Lung (tissue), 12 donors: Measurements from ENCODE around the gene MFAP2. TPM values are rescaled to one million over a fixed set of nuclear protein-coding genes. Genes with fewer than 3 reads are reported as not detected.
"Not testable (repeated sequence)": the region's sequence is repeated elsewhere in the genome, so short reads cannot be mapped to it uniquely, and the experiment has no call there.

Experiments
- ATAC-seq: fragments of 200-7000 bp; cut with Tn5 transposase; one replicate; pipeline ENCODE4 v1.9.1; 2020; ENCODE audit warnings: moderate number of reproducible peaks; ENCODE audit not compliant: insufficient read depth, low FRiP score
- DNase-seq, 3 donors: peaks; one replicate each; pipeline ENCODE4 v3.0.0-alpha.2; 2013 to 2017
- H3K27ac ChIP-seq, 2 donors: one replicate each; pipeline ENCODE4 v1.5.1; 2013; ENCODE audit warnings: mild to moderate bottlenecking in 2 of 2, moderate library complexity in 2 of 2, control low read depth in 1 of 2, inconsistent platforms in 1 of 2, low read depth in 1 of 2, low read length in 1 of 2
- H3K27me3 ChIP-seq, 3 donors: one replicate each; pipeline ENCODE4 v1.5.1; 2013; ENCODE audit warnings: low read length in 2 of 3; ENCODE audit not compliant: control insufficient read depth in 3 of 3, insufficient read depth in 3 of 3
- H3K36me3 ChIP-seq, 4 donors: one replicate each; pipeline ENCODE4 v1.5.1; 2013; ENCODE audit warnings: low read length in 4 of 4, mild to moderate bottlenecking in 1 of 4, moderate library complexity in 1 of 4; ENCODE audit not compliant: control insufficient read depth in 4 of 4, insufficient read depth in 4 of 4
- H3K4me1 ChIP-seq, 5 donors: one replicate each; pipeline ENCODE4 v1.5.1; 2013; ENCODE audit warnings: low read length in 5 of 5, mild to moderate bottlenecking in 2 of 5, moderate library complexity in 1 of 5; ENCODE audit not compliant: control insufficient read depth in 5 of 5, insufficient read depth in 5 of 5
- H3K4me3 ChIP-seq: one replicate; pipeline ENCODE4 v1.5.1; 2013; ENCODE audit warnings: mild to moderate bottlenecking, control low read depth, moderate library complexity
- H3K9ac ChIP-seq, 2 donors: one replicate each; pipeline ENCODE4 v1.5.1; 2013; ENCODE audit warnings: low read length in 2 of 2, control low read depth in 1 of 2; ENCODE audit not compliant: insufficient read depth in 1 of 2
- H3K9me3 ChIP-seq, 4 donors: one replicate each; pipeline ENCODE4 v1.5.1; 2013; ENCODE audit warnings: low read length in 3 of 4, mild to moderate bottlenecking in 1 of 4, moderate library complexity in 1 of 4; ENCODE audit not compliant: control insufficient read depth in 4 of 4, insufficient read depth in 3 of 4
- CTCF ChIP-seq: IDR thresholded peaks from 2 replicates; pipeline ENCODE4 v1.5.1; 2012; ENCODE audit warnings: mild to moderate bottlenecking; ENCODE audit errors: control extremely low read depth, extremely low read depth
- WGBS, 2 donors: extraction: QIAGEN DNeasy Blood & Tissue Kit; methylation state at CpG; one replicate each; pipeline ENCODE4 v1.1.7; 2013; 5-methylcytosine and 5-hydroxymethylcytosine counted together
- polyA plus RNA-seq, 2 donors: library from polyadenylated mRNA; stranded (reverse); fragments of 200-250 nt; gene quantifications; one replicate each; pipeline ENCODE4 v1.2.1, GENCODE V29; 2013
- total RNA-seq, 2 donors: library from RNA; depleted of rRNA in 1 of 2; stranded (reverse); fragments of >200 nt in 1 of 2; gene quantifications; one replicate each; pipeline ENCODE4 v1.2.1, GENCODE V29; 2014 to 2021
- donor health status: control.
- donor health status: control.
- donor health status: Bipolar disorder and iron deficiency.
- donor health status: healthy.
- donor health status: DM: yes; HTN: yes; CAD: no.

Gene MFAP2
- total and polyA plus RNA-seq, 4 donors = 7.4 to 28.5 (median 12.5) TPM

GRCh38 chr1:16956775-16957174 lies 23.6 kb downstream of the MFAP2 start:
- no peak overlapping the region for H3K9ac ChIP-seq
- no peak overlapping the region for H3K27ac ChIP-seq
- DNase-seq (no peak), ATAC-seq (no peak)
- peaks cover 0 to 14% (median 0%) of the 10 kb centered on the region in 5 donors for H3K4me1 ChIP-seq
- H3K36me3 ChIP-seq = peaks cover 0 to 13% (median 1%) of the 10 kb centered on the region in 4 donors
- H3K9me3 ChIP-seq = no peaks in the 10 kb centered on the region
- H3K4me3 ChIP-seq = no peak overlapping the region
- H3K27me3 ChIP-seq = no peaks in the 10 kb centered on the region
- 90 to 94% methylated on average over 8 of the region's 8 CpGs for WGBS, 2 donors
- TF ChIP-seq CTCF = no peak

DNA sequence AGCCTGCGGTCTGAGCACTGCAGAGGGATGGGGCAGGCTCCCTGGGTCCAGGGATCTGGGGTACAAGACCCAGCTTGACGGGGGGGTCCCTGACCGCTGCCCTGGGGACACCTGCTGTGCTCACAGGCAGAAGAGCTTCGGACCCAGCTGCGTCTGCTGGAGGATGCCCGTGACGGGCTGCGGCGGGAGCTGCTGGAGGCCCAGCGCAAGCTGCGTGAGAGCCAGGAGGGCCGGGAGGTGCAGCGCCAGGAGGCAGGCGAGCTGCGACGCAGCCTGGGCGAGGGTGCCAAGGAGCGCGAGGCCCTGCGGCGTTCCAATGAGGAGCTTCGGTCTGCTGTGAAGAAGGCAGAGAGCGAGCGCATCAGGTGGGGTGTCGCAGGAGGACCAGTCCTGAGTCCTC lies 25.2 kb downstream of the MFAP2 start:
- no peak overlapping the region for H3K27ac ChIP-seq
- H3K9ac ChIP-seq = no peak overlapping the region
- no peaks in the 10 kb centered on the region for H3K27me3 ChIP-seq
- 96% methylated on average over 25 of the region's 25 CpGs for WGBS, 2 donors
- no peak for ATAC-seq
- H3K9me3 ChIP-seq = no peaks in the 10 kb centered on the region
- H3K4me1 ChIP-seq = peaks cover 0 to under 1% (median 0%) of the 10 kb centered on the region in 5 donors
- no peak overlapping the region for H3K4me3 ChIP-seq
- no peak for TF ChIP-seq CTCF
- H3K36me3 ChIP-seq = peaks cover 0 to 13% (median 1%) of the 10 kb centered on the region in 4 donors
- no peak for DNase-seq

GRCh38 chr1:16954579-16954978 lies 25.8 kb downstream of the MFAP2 start:
- TF ChIP-seq CTCF = no peak
- Histone ChIP-seq H3K9me3 (no peaks in the 10 kb centered on the region), H3K27ac (no peak overlapping the region), H3K4me3 (no peak overlapping the region), H3K27me3 (no peaks in the 10 kb centered on the region), H3K9ac (no peak overlapping the region), H3K4me1 (no peaks in the 10 kb centered on the region), H3K36me3 (peaks cover 0 to 13% (median 1%) of the 10 kb centered on the region in 4 donors)
- 95 to 97% methylated on average over 18 of the region's 18 CpGs for WGBS, 2 donors
- no peak for DNase-seq
- no peak for ATAC-seq

- H3K4me3 ChIP-seq, DNase-seq, H3K9ac ChIP-seq, H3K27me3 ChIP-seq, H3K27ac ChIP-seq, H3K4me1 ChIP-seq, H3K9me3 ChIP-seq, ATAC-seq: not testable (repeated sequence)
- H3K36me3 ChIP-seq = peaks cover 0 to 19% (median 1%) of the 10 kb centered on the region in 4 donors
- 96 to 98% methylated on average over 4 of the region's 4 CpGs for WGBS, 2 donors
Observed at GRCh38 chr1:16952376-16952775, 28.0 kb downstream of the MFAP2 start.

DNA sequence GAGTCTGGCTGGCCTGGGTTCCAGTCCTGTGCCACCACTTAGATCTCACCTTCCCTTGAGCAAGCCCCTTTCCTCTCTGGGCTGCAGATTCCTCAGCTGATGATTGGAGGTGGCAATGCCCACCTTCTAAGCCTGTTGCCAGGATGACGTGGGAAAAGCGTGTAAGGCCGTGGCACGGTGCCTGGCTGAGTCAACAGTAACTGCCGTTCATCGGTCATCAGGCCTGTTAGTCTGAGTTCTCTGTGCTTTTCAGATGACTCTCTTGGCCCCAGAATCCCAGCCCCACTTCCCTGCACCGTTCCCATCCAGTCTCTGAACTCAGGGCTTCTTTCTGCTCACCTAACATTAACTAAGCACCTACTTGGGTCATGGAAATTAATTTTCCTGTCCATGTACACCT lies 31.4 kb downstream of the MFAP2 start:
- 73 to 89% methylated on average over 7 of the region's 7 CpGs for WGBS, 2 donors
- not testable (repeated sequence) for H3K4me3 ChIP-seq, H3K27me3 ChIP-seq, H3K9ac ChIP-seq, ATAC-seq, DNase-seq, H3K9me3 ChIP-seq, H3K4me1 ChIP-seq, H3K27ac ChIP-seq
- H3K36me3 ChIP-seq = peaks cover 0 to 14% (median 0%) of the 10 kb centered on the region in 4 donors

- not testable (repeated sequence) for ATAC-seq, H3K4me1 ChIP-seq, H3K27me3 ChIP-seq, H3K4me3 ChIP-seq, H3K27ac ChIP-seq, DNase-seq, H3K9me3 ChIP-seq, H3K9ac ChIP-seq
- peaks cover 0 to 15% (median 0%) of the 10 kb centered on the region in 4 donors for H3K36me3 ChIP-seq
- 90 to 91% methylated on average over 26 of the region's 26 CpGs for WGBS, 2 donors
Observed at GRCh38 chr1:16948282-16948891, 32.0 kb downstream of the MFAP2 start.
